SK-N-SH (cell line): ENCODE results near the gene VLDLR. TPM values are rescaled to one million over a fixed set of nuclear protein-coding genes. Genes with fewer than 3 reads are reported as not detected.

Source experiments
- CTCF ChIA-PET: fragments of 300-600, 350-600 bp; formaldehyde crosslinking; extraction: SDS; loops from one replicate; lab custom pipeline; 2021; lab: Yijun Ruan, JAX
- POLR2A ChIA-PET: fragments of 350-600 bp; sonication (Branson Sonifier 250); formaldehyde crosslinking; extraction: SDS; loops from one replicate; lab custom pipeline; 2020; ENCODE audit warnings: antibody characterized with exemption, inconsistent platforms; lab: Yijun Ruan, JAX
- DNase-seq: peaks from one replicate; pipeline ENCODE4 v3.0.0; 2012
- H2AFZ ChIP-seq: fragments of 200-600 bp; sonication (generic); 2 replicates; pipeline ENCODE4 v1.8.1; 2016; ENCODE audit warnings: antibody characterized with exemption, mild to moderate bottlenecking, low read depth
- H3F3A ChIP-seq: fragments of 200-600 bp; sonication (generic); replicated peaks from 2 replicates; pipeline ENCODE3; 2016; ENCODE audit warnings: antibody characterized with exemption, mild to moderate bottlenecking; ENCODE audit not compliant: insufficient read depth
- H3K27ac ChIP-seq, 2 experiments: fragments of 200-500 bp in 1 of 2; fragments of 200-600 bp in 1 of 2; sonication (Bioruptor generic) in 1 of 2; sonication (generic), shearing (Covaris generic) in 1 of 2; 2 replicates each; pipeline versions ENCODE4 v1.5.1 to v1.6.1; 2014 to 2016; ENCODE audit warnings: low read depth in 2 of 2, inconsistent platforms in 1 of 2, low read length in 1 of 2, mild to moderate bottlenecking in 1 of 2, mixed read lengths in 1 of 2
- H3K27me3 ChIP-seq: fragments of 200-600 bp; sonication (generic), shearing (Covaris generic); 2 replicates; pipeline ENCODE4 v1.6.1; 2016; ENCODE audit warnings: mixed run types; ENCODE audit not compliant: insufficient read depth
- H3K36me3 ChIP-seq, 2 experiments: fragments of 200-500 bp in 1 of 2; fragments of 200-600 bp in 1 of 2; sonication (Bioruptor generic) in 1 of 2; sonication (generic) in 1 of 2; replicated peaks in 1 of 2; 2 replicates each; pipeline versions ENCODE3 to v1.5.1; 2014 to 2016; ENCODE audit warnings: low read length in 1 of 2, mild to moderate bottlenecking in 1 of 2; ENCODE audit not compliant: insufficient read depth in 2 of 2, control insufficient read depth in 1 of 2
- H3K4me1 ChIP-seq, 2 experiments: fragments of 200-500 bp in 1 of 2; fragments of 200-600 bp in 1 of 2; sonication (Bioruptor generic) in 1 of 2; sonication (generic), shearing (Covaris generic) in 1 of 2; 2 replicates each; pipeline versions ENCODE4 v1.5.1 to v1.6.1; 2014 to 2016; ENCODE audit warnings: low read depth in 1 of 2, low read length in 1 of 2, mixed run types in 1 of 2; ENCODE audit not compliant: insufficient read depth in 2 of 2, control insufficient read depth in 1 of 2
- H3K4me2 ChIP-seq: fragments of 200-600 bp; sonication (generic), shearing (Covaris generic); 2 replicates; pipeline ENCODE4 v1.6.1; 2017; ENCODE audit warnings: mixed run types
- H3K4me3 ChIP-seq, 2 experiments: fragments of 200-500 bp in 1 of 2; fragments of 200-600 bp in 1 of 2; sonication (Bioruptor generic) in 1 of 2; sonication (generic), shearing (Covaris generic) in 1 of 2; 2 replicates each; pipeline versions ENCODE4 v1.5.1 to v1.8.1; 2014 to 2016; ENCODE audit warnings: low read depth in 2 of 2, inconsistent platforms in 1 of 2, low read length in 1 of 2, mild to moderate bottlenecking in 1 of 2, mixed read lengths in 1 of 2, moderate library complexity in 1 of 2
- H3K79me2 ChIP-seq: fragments of 200-600 bp; sonication (generic); 2 replicates; pipeline ENCODE4 v1.8.1; 2017; ENCODE audit warnings: mild to moderate bottlenecking; ENCODE audit not compliant: insufficient read depth
- H3K9ac ChIP-seq: fragments of 200-600 bp; sonication (generic); 2 replicates; pipeline ENCODE4 v1.6.1; 2017; ENCODE audit warnings: mixed run types
- H3K9me2 ChIP-seq: fragments of 200-600 bp; sonication (generic); 2 replicates; pipeline ENCODE4 v1.6.1; 2017; ENCODE audit warnings: mixed run types
- H3K9me3 ChIP-seq: fragments of 200-600 bp; sonication (generic); 2 replicates; pipeline ENCODE4 v1.6.1; 2017; ENCODE audit warnings: mixed run types, mild to moderate bottlenecking, moderate library complexity
- H4K20me1 ChIP-seq: fragments of 200-600 bp; sonication (generic); 2 replicates; pipeline ENCODE4 v1.6.1; 2017; ENCODE audit warnings: mild to moderate bottlenecking, mixed run types; ENCODE audit not compliant: insufficient read depth
- CHD2 ChIP-seq: fragments of 150-350 bp; IDR thresholded peaks from 2 replicates; pipeline ENCODE4 v1.6.1; 2018; ENCODE audit warnings: low read length; ENCODE audit not compliant: partially characterized antibody
- ELF1 ChIP-seq: IDR thresholded peaks from 2 replicates; pipeline ENCODE4 v1.4.0; 2012
- FOXJ3 ChIP-seq: sonication (generic); formaldehyde crosslinking; IDR thresholded peaks from 2 replicates; pipeline ENCODE4 v1.5.1; 2020; ENCODE audit warnings: mild to moderate bottlenecking, missing genetic modification reagents
- GATA2 ChIP-seq: sonication (generic); formaldehyde crosslinking; IDR thresholded peaks from 2 replicates; pipeline ENCODE4 v1.5.0; 2020; ENCODE audit warnings: mild to moderate bottlenecking, missing genetic modification reagents
- JUND ChIP-seq: IDR thresholded peaks from 2 replicates; pipeline ENCODE4 v1.4.0; 2012
- MEF2A ChIP-seq: IDR thresholded peaks from 2 replicates; pipeline ENCODE4 v1.4.0; 2012; ENCODE audit warnings: low read depth, borderline replicate concordance
- RCOR1 ChIP-seq: fragments of 150-350 bp; IDR thresholded peaks from 2 replicates; pipeline ENCODE4 v1.6.1; 2017; ENCODE audit warnings: antibody characterized with exemption, low read length
- SMC3 ChIP-seq: IDR thresholded peaks from 2 replicates; pipeline ENCODE4 v1.6.1; 2012; ENCODE audit warnings: low read depth, low read length, improper control_type of control experiment
- TCF12 ChIP-seq: IDR thresholded peaks from 2 replicates; pipeline ENCODE4 v1.4.0; 2012
- WGBS: methylation state at CpG from one replicate; pipeline ENCODE4 v1.1.6; 2017; ENCODE audit warnings: low lambda C conversion rate; 5-methylcytosine and 5-hydroxymethylcytosine counted together
- polyA plus RNA-seq, 3 experiments: library from polyadenylated mRNA; depleted of rRNA; stranded (reverse); fragments of >200 nt; gene quantifications; 2 replicates each; pipeline ENCODE4 v1.2.3, GENCODE V29; 2012
- TF ChIP-seq, protein P1 (sequence below): fragments of 200-600 bp; sonication (generic); IDR thresholded peaks from 2 replicates; pipeline ENCODE4 v1.6.1; 2017; ENCODE audit warnings: antibody characterized with exemption, mild to moderate bottlenecking, moderate library complexity
- TF ChIP-seq, protein P2 (sequence below): IDR thresholded peaks from 2 replicates; pipeline ENCODE4 v1.4.0; 2012; ENCODE audit warnings: low read depth, borderline replicate concordance
- TF ChIP-seq, protein P3 (sequence below): fragments of 150-350 bp; IDR thresholded peaks from 2 replicates; pipeline ENCODE4 v1.6.1; 2017; ENCODE audit warnings: antibody characterized with exemption, low read length, low read depth, borderline replicate concordance
- TF ChIP-seq, protein P4 (sequence below): fragments of 150-350 bp; IDR thresholded peaks from 2 replicates; pipeline ENCODE4 v1.6.1; 2016; ENCODE audit warnings: mild to moderate bottlenecking, low read depth, low read length
- TF ChIP-seq, protein P5 (sequence below): IDR thresholded peaks from 2 replicates; pipeline ENCODE4 v1.4.0; 2012; ENCODE audit warnings: low read depth, borderline replicate concordance

VLDLR gene
- polyA plus RNA-seq, 1 of the 3 experiments (the other 2 are of a cell fraction): 9.2 TPM

DNA sequence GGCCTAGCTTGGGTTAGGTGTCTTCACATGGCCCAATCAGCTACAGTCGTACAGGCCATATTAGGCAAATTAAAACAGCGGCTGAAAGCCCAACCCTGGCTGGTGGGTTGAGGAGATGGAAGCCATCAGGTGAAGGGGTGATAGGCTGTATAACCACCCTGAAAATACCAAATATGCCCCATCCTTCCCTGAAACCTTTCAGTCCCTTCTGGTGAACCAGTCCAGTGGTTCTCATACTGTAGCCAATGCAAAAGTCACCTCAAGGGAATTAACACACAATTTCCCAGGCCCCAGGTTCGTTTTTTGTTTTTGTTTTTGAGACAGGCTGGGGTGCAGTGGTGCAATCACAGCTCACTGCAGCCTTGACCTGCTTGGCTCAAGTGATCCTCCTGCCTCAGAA lies 75.9 kb downstream of the VLDLR start:
- H3K36me3 ChIP-seq: no peaks in the 10 kb centered on the region
- no peaks in the 10 kb centered on the region for H3K9me2 ChIP-seq
- CTCF ChIA-PET: no interaction called here
- H3K9me3 ChIP-seq: no peaks in the 10 kb centered on the region
- no peaks in the 10 kb centered on the region for H4K20me1 ChIP-seq
- H3K4me1 ChIP-seq: no peaks in the 10 kb centered on the region; a peak in 1 of 4 replicates
- no peak overlapping the region for H3K9ac ChIP-seq
- no peaks in the 10 kb centered on the region for H3K27me3 ChIP-seq
- no peak overlapping the region for H2AFZ ChIP-seq
- no peak overlapping the region for H3K4me2 ChIP-seq
- no peaks in the 10 kb centered on the region for H3F3A ChIP-seq
- POLR2A ChIA-PET: no interaction called here
- 73% methylated on average over 3 of the region's 3 CpGs for whole genome bisulfite sequencing
- DNase-seq: no peak
- H3K27ac ChIP-seq: no peak overlapping the region
- no peaks in the 10 kb centered on the region for H3K79me2 ChIP-seq
- no peak overlapping the region for H3K4me3 ChIP-seq
- TF ChIP-seq, protein P1, sequence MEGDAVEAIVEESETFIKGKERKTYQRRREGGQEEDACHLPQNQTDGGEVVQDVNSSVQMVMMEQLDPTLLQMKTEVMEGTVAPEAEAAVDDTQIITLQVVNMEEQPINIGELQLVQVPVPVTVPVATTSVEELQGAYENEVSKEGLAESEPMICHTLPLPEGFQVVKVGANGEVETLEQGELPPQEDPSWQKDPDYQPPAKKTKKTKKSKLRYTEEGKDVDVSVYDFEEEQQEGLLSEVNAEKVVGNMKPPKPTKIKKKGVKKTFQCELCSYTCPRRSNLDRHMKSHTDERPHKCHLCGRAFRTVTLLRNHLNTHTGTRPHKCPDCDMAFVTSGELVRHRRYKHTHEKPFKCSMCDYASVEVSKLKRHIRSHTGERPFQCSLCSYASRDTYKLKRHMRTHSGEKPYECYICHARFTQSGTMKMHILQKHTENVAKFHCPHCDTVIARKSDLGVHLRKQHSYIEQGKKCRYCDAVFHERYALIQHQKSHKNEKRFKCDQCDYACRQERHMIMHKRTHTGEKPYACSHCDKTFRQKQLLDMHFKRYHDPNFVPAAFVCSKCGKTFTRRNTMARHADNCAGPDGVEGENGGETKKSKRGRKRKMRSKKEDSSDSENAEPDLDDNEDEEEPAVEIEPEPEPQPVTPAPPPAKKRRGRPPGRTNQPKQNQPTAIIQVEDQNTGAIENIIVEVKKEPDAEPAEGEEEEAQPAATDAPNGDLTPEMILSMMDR: no peak

DNA sequence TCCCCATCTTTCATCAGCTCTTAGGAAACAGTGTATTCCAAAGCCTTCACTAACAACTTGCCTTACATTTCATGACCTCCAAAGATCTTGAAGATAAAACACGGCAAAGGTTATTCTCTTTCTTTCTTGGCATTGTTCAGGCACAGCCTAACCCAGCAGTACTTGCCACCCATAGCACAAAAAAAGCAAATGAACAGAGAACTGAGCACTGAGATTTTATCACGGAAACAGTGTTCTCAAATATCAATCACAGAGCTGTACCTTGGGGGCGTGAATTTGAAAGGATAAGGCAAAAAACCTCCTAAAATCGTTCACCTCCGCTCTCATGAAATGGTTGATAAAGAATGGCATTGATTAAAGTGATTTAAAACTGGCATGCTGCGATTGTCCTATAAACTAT lies 78.8 kb downstream of the VLDLR start:
- Histone ChIP-seq H3K9me3 (no peaks in the 10 kb centered on the region), H3K9me2 (no peaks in the 10 kb centered on the region), H2AFZ (no peak overlapping the region), H3K9ac (no peak overlapping the region), H3K36me3 (no peaks in the 10 kb centered on the region), H4K20me1 (no peaks in the 10 kb centered on the region), H3K4me3 (no peak overlapping the region), H3F3A (no peaks in the 10 kb centered on the region), H3K4me2 (no peak overlapping the region), H3K27ac (no peak overlapping the region), H3K4me1 (no peaks in the 10 kb centered on the region; a peak in 1 of 4 replicates), H3K27me3 (no peaks in the 10 kb centered on the region), H3K79me2 (no peaks in the 10 kb centered on the region)
- CTCF ChIA-PET: interaction anchor here (1.1 to 1.2 kb wide), 2 partner anchors 28 to 35 kb away, joined by 3 to 5 read pairs; no protein-coding TSS in a partner anchor
- POLR2A ChIA-PET: no interaction called here
- no peak for DNase-seq
- WGBS: 65% methylated on average over 6 of the region's 6 CpGs
- TF ChIP-seq TCF12 (no peak), GATA2 (peak; percentile 68)

DNA sequence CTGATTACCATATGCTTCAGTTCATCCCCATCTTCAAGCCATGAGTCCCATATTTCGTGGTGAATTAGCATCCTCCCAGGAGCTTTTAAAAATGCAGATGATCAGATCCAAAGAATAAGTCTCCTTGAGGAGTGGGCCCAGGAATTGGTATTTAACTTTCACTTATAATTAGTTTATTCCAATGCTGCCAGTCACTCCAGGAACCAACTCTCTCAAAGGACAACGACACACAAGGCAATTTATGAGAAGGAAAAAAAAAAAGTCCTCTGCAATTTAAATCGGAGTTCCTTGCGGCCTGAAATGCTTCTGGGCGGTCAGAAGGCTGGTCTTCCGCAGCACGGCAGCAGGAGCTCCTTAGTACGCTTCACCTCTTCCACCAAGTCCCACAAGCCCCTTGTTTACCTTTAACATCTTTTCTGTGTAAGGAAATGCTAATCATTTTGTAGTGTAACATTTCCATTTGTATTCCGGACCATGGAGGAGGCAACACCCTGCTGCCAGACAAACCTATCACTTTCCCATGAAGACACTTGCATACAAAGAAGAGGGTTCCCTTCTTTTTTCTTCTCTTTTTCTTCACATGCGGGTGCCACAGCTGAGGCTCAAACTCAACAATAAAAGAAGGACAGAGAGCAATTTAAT lies 79.4 kb downstream of the VLDLR start:
- Histone ChIP-seq H3K27ac (no peak overlapping the region), H3F3A (no peaks in the 10 kb centered on the region), H4K20me1 (no peaks in the 10 kb centered on the region), H3K36me3 (no peaks in the 10 kb centered on the region), H3K9me2 (no peaks in the 10 kb centered on the region), H3K9ac (no peak overlapping the region), H3K4me2 (no peak overlapping the region), H3K4me3 (no peak overlapping the region), H3K27me3 (no peaks in the 10 kb centered on the region), H3K4me1 (no peaks in the 10 kb centered on the region; a peak in 1 of 4 replicates), H3K79me2 (no peaks in the 10 kb centered on the region), H2AFZ (no peak overlapping the region), H3K9me3 (no peaks in the 10 kb centered on the region)
- POLR2A ChIA-PET: no interaction called here
- 89% methylated on average over 10 of the region's 10 CpGs for WGBS
- CTCF ChIA-PET: interaction anchor here (1.2 kb wide), 1 partner anchor 27 kb away, joined by 5 read pairs; no protein-coding TSS in a partner anchor
- TF ChIP-seq, protein P2, sequence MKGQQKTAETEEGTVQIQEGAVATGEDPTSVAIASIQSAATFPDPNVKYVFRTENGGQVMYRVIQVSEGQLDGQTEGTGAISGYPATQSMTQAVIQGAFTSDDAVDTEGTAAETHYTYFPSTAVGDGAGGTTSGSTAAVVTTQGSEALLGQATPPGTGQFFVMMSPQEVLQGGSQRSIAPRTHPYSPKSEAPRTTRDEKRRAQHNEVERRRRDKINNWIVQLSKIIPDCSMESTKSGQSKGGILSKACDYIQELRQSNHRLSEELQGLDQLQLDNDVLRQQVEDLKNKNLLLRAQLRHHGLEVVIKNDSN: no peak
- TF ChIP-seq FOXJ3 (CRISPR knock-in tag) (no peak), TCF12 (no peak), MEF2A (no peak), RCOR1 (no peak), CHD2 (no peak), SMC3 (no peak), JUND (no peak), ELF1 (no peak)
- TF ChIP-seq, protein P3, sequence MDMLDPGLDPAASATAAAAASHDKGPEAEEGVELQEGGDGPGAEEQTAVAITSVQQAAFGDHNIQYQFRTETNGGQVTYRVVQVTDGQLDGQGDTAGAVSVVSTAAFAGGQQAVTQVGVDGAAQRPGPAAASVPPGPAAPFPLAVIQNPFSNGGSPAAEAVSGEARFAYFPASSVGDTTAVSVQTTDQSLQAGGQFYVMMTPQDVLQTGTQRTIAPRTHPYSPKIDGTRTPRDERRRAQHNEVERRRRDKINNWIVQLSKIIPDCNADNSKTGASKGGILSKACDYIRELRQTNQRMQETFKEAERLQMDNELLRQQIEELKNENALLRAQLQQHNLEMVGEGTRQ: no peak
- TF ChIP-seq, protein P4, sequence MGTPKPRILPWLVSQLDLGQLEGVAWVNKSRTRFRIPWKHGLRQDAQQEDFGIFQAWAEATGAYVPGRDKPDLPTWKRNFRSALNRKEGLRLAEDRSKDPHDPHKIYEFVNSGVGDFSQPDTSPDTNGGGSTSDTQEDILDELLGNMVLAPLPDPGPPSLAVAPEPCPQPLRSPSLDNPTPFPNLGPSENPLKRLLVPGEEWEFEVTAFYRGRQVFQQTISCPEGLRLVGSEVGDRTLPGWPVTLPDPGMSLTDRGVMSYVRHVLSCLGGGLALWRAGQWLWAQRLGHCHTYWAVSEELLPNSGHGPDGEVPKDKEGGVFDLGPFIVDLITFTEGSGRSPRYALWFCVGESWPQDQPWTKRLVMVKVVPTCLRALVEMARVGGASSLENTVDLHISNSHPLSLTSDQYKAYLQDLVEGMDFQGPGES: no peak
- TF ChIP-seq, protein P5, sequence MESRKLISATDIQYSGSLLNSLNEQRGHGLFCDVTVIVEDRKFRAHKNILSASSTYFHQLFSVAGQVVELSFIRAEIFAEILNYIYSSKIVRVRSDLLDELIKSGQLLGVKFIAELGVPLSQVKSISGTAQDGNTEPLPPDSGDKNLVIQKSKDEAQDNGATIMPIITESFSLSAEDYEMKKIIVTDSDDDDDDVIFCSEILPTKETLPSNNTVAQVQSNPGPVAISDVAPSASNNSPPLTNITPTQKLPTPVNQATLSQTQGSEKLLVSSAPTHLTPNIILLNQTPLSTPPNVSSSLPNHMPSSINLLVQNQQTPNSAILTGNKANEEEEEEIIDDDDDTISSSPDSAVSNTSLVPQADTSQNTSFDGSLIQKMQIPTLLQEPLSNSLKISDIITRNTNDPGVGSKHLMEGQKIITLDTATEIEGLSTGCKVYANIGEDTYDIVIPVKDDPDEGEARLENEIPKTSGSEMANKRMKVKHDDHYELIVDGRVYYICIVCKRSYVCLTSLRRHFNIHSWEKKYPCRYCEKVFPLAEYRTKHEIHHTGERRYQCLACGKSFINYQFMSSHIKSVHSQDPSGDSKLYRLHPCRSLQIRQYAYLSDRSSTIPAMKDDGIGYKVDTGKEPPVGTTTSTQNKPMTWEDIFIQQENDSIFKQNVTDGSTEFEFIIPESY: no peak
- DNase-seq: no peak
